HG03439 (cell line): ENCODE measurements around the gene KLF17.
"Not testable (repeated sequence)": the region's sequence is repeated elsewhere in the genome, so short reads cannot be mapped to it uniquely, and the experiment has no call there.

Experiments used
- ATAC-seq: cut with Tn5 transposase; IDR thresholded peaks from one replicate; pipeline ENCODE4 v1.9.1; 2021; ENCODE audit warnings: mild to moderate bottlenecking, moderate library complexity; ENCODE audit not compliant: unreplicated experiment

KLF17 gene

GRCh38 chr1:44108241-44108640 lies 10.4 kb upstream of the KLF17 start:
- no peak for ATAC-seq

DNA sequence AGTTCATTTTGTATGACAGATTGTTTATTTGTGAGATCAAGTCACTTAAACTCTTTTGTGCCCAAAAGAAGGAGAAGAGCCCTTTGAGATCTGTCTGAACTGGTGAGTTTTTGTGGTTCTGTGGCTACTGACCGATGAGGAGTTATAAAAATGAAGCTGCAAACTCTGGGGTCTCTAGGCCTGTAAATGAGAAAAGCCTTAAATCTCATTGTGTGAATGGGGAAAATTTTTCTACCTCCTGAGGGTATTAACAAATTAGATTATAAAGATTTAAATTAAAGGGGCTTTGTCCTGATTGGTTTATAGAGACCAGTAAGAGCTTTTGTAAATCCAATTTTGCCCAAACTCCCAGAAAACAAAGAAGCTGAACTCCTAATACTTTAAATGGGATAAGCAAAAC lies 9.7 kb upstream of the KLF17 start:
- no peak for ATAC-seq

DNA sequence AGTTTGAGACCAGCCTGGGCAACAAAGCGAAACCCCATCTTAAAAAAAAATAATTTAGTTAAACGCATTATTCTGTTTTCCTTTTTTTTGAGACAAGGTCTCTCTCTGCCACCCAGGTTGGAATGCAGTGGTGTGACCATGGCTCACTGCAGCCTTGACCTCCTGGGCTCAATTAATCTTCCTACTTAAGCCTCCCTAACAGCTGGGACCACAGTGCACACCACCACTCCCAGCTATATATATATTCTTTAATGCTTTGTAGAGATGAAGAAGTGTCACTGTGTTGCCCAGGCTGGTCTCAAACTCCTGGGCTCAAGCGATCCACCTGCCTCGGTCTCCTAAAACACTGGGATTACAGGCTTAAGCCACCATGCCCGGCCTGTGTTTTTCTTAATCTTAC lies 7.7 kb upstream of the KLF17 start:
- ATAC-seq = no peak

- ATAC-seq = no peak
These were observed 6.8 kb upstream of the KLF17 start for GRCh38 chr1:44111861-44112260.

DNA sequence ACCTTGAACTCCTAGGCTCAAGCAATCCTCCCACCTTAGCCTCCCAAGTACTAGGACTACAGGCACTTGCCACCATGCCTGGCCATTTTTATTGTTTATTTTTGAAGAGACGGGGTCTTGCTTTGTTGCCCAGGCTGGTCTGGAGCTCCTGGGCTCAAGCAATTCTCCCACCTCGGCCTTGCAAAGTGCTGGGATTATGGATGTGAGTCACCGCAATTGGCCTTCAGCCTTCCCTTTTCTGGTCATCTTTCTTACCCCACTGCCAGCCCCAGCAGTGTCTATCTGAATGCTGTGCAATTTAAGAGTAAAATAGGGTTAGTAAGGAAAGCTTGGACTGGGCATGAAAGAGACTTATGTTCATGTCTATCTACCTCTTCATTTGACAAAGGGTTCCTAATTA lies 6.1 kb upstream of the KLF17 start:
- ATAC-seq = no peak

GRCh38 chr1:44113095-44113609 lies 5.5 kb upstream of the KLF17 start:
- no peak for ATAC-seq

- ATAC-seq = no peak
These were observed 4.5 kb upstream of the KLF17 start for GRCh38 chr1:44114098-44114497.

GRCh38 chr1:44117272-44117671 lies 1.3 kb upstream of the KLF17 start:
- not testable (repeated sequence) for ATAC-seq

GRCh38 chr1:44119525-44119924 lies 904 bp downstream of the KLF17 start:
- ATAC-seq = no peak

DNA sequence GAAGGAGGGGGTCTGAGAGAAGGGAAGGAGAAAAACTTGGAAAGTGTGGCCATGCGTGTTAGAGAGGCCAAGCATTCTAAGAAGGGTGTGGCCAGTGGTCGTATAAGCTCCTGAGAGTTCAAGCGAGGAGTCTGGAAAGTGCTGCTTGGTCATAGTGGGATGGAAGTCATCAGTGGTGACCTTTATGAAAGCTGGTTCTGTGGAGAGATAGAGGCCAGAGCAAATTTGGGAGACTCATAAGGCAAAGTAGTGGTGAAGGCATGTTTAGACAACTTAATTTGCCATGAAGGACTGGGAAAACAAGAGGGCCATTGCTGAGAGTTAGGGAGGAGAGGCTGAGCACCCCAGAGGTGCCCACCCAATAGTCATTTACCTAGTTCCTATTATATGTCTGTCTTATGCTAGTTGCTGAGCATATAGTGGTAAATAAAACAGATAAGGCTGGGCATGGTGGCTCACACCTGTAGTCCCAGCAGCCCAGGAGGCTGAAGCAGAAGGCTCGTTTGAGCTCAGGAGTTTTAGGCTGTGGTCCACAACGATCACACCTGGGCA lies 1.9 kb downstream of the KLF17 start:
- ATAC-seq = no peak

DNA sequence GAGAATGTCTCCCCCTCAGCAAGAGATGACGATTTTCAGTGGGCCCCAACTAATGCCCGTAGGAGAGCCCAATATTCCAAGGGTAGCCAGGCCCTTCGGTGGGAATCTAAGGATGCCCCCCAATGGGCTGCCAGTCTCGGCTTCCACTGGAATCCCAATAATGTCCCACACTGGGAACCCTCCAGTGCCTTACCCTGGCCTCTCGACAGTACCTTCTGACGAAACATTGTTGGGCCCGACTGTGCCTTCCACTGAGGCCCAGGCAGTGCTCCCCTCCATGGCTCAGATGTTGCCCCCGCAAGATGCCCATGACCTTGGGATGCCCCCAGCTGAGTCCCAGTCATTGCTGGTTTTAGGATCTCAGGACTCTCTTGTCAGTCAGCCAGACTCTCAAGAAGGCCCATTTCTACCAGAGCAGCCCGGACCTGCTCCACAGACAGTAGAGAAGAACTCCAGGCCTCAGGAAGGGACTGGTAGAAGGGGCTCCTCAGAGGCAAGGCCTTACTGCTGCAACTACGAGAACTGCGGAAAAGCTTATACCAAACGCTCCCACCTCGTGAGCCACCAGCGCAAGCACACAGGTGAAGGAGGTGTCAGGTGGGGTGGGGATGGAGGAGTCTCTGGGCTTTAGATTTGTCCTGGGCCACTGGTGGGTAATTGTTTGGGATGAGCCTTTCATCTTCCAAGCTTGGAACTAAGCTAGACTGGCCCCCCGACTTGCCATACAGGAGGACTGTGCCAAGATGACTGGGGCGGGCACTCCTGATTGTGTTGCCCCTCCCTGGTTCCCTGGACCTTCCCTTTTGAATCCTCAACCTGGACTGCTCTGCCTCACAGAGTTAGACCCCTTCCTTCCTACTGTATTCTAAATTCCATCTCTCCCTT lies 11.2 kb downstream of the KLF17 start:
- ATAC-seq = no peak

DNA sequence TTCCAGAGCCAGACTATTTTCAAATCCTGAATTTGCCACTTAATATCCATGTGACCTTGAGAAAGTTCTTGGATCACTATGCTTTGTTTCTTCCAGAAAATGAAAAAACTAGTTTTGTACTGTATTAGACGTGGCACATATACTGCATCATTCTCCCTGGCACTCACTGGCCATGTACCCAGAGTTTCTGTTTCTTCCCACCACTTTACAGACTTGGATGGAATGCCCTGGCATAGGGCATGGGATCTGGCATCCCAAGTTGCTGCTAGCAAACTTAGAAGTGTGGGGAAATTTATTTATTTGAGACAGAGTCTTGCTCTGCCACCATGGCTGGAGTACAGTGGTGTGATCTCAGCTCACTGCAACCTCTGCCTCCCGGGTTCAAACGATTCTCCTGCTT lies 12.8 kb downstream of the KLF17 start:
- ATAC-seq = no peak

- ATAC-seq = no peak
These were observed 15.7 kb downstream of the KLF17 start for GRCh38 chr1:44134071-44134920.

GRCh38 chr1:44135886-44136285 lies 17.3 kb downstream of the KLF17 start:
- ATAC-seq = no peak

DNA sequence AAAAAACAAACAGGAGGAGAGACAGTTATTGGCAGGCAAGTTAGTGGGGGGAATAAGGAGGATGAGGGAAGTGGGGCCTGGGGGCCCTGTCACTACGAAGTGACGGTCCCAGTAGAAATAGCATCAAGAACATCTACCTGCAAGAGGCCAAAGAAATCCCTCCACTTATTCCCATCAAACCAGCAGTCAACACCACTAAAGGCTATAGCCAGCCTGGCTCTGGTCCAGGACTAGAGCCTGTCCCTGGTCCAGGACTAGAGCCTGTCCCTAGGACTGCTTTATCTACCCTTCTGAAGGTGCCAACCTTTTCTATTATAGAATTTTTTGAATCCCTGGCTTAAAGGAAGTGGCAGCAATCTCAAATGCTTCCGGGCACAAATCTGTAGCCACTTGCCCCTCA lies 19.6 kb downstream of the KLF17 start:
- no peak for ATAC-seq

- not testable (repeated sequence) for ATAC-seq
These were observed 20.9 kb downstream of the KLF17 start for GRCh38 chr1:44139565-44139964.

GRCh38 chr1:44141531-44141930 lies 22.9 kb downstream of the KLF17 start, which contains the start of gene KLF18:
Gene KLF18, minus strand, starts transcription at chr1:44141631. Its CDS starts 0 bp downstream, at chr1:44141631.
- no peak for ATAC-seq

DNA sequence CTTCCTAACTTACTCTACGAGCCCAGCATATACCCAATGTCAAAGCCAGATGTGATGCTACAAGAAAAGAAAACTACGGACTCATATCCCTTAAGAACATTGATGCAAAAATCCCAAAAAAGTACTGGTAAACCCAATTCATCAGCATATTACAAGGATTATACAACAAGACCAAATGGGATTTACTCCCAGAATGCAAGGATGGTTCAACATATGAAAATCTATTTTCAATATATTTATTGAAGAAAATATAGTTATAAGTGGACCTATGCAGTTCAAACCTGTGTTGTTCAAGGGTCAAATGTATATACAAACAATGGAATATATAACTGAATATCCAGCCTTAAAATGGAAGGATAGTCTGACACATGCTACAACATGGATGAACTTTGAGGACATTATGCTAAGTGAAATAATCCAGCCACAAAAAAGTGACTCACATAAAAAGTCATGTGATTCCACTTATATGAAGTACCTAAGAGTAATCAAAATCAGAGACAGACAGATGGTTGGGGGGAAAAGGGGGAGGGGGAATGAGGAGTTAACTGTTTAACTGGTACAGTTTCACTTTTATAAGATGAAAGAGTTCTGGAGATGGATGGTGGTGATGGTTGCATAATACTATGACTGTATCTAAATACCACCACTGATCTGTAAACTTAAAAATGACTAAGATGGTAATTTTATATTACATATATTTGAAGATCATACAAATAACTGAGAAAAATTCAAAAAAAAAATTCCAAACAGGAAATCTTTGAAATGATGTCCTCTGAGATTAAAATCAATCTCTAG lies 26.5 kb downstream of the KLF17 start:
- ATAC-seq = no peak

DNA sequence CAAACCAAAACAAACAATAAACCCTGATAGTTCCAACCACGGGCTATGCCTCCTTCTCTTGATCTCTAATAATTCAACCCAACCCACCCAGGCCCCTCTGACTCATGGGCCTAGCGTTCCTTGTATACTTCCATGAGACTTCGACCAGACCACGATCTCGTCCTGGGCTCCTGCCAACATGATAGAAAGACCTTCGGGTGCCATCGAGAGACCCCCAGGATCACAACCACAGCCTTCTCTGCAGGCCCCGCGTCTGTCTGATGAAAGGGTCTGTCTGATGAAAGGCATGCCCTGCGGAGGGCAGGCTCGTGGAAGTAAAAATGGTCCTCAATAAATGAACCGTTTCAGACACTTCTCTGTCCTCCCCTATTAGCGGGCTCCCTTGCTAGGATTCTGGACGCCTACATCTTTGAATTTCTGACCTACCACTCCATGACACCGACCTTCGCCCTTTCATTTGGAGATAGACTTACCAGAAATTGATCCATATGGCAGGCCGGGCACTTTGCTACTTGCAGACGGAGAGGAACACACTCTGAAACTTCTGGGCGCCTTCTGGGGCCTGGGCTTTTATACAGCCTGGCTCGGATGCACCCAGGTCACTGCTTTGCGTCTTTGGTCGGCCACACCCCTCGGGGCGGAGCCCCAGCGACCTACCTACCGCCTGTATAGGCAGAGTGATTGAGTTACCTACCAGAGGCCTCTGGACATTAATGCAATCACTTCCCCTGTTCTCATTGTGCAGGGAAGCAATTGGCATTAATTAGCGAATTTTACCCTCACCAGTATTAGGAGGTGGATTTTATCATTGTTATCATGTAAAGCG lies 28.1 kb downstream of the KLF17 start:
- no peak for ATAC-seq

DNA sequence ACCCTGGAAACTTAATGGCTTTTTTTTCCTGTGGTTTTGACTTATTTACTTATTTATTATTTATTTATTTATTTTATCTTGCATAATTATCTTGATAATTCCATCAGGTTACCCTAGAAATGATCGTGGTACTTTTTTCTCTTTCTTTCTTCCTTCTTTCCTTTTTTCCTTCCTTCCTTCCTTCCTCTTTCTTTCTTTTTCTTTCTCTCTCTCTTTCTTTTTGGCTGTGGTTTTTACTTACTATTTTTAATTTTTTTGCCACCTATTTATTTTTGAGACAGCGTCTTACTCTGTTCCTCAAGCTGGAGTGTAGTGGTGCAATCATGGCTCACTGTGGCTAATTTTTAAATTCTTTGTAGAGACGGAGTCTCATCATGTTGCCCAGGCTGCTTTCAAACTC lies 29.0 kb downstream of the KLF17 start:
- no peak for ATAC-seq
